ENCODE measurements around the gene CMIP.

CMIP gene

GRCh38 chr16:81480606-81481206 lies 36.1 kb downstream of the CMIP start:
- H3K36me3 Mint-ChIP-seq (ENCODE audit: low read depth): peaks cover 11% of the 10 kb centered on the region
- no peaks in the 10 kb centered on the region for H3K27me3 Mint-ChIP-seq (ENCODE audit: low read depth)
- peaks cover 43% of the 10 kb centered on the region for H3K4me1 Mint-ChIP-seq
- TF ChIP-seq CTCF (IDR thresholded peaks at IDR 0.05; ENCODE audit: unreplicated experiment in 3 of 3): no peak
- peak overlapping the region in 1 of 3 experiments; percentile 43 for H3K27ac Mint-ChIP-seq
- no peak overlapping the region for H3K4me3 Mint-ChIP-seq
- no peaks in the 10 kb centered on the region for H3K9me3 Mint-ChIP-seq

- H3K27me3 Mint-ChIP-seq (ENCODE audit: low read depth): no peaks in the 10 kb centered on the region
- no peak overlapping the region for H3K4me3 Mint-ChIP-seq
- TF ChIP-seq CTCF (IDR thresholded peaks at IDR 0.05; ENCODE audit: unreplicated experiment in 3 of 3): no peak
- peaks cover 44% of the 10 kb centered on the region for H3K4me1 Mint-ChIP-seq
- H3K27ac Mint-ChIP-seq: peak overlapping the region in 2 of 3 experiments; percentile 43 to 44
- no peaks in the 10 kb centered on the region for H3K9me3 Mint-ChIP-seq
- H3K36me3 Mint-ChIP-seq (ENCODE audit: low read depth): peaks cover 6% of the 10 kb centered on the region
These were observed 36.7 kb downstream of the CMIP start for GRCh38 chr16:81481207-81481821.

GRCh38 chr16:81482329-81483063 lies 37.9 kb downstream of the CMIP start:
- Mint-ChIP-seq H3K36me3 (ENCODE audit: low read depth) (no peaks in the 10 kb centered on the region), H3K27ac (peak overlapping the region in 1 of 3 experiments; percentile 8), H3K27me3 (ENCODE audit: low read depth) (no peaks in the 10 kb centered on the region), H3K4me1 (peaks cover 44% of the 10 kb centered on the region), H3K4me3 (no peak overlapping the region), H3K9me3 (no peaks in the 10 kb centered on the region)
- TF ChIP-seq CTCF (IDR thresholded peaks at IDR 0.05; ENCODE audit: unreplicated experiment in 3 of 3): no peak

GRCh38 chr16:81483064-81483969 lies 38.7 kb downstream of the CMIP start:
- Mint-ChIP-seq H3K27ac (no peak overlapping the region), H3K36me3 (ENCODE audit: low read depth) (no peaks in the 10 kb centered on the region), H3K27me3 (ENCODE audit: low read depth) (no peaks in the 10 kb centered on the region), H3K4me1 (peaks cover 49% of the 10 kb centered on the region), H3K9me3 (no peaks in the 10 kb centered on the region), H3K4me3 (no peak overlapping the region)
- no peak for TF ChIP-seq CTCF (IDR thresholded peaks at IDR 0.05; ENCODE audit: unreplicated experiment in 3 of 3)

GRCh38 chr16:81483970-81484595 lies 39.5 kb downstream of the CMIP start:
- Mint-ChIP-seq H3K36me3 (ENCODE audit: low read depth) (no peaks in the 10 kb centered on the region), H3K27ac (no peak overlapping the region), H3K4me1 (peaks cover 48% of the 10 kb centered on the region), H3K27me3 (ENCODE audit: low read depth) (no peaks in the 10 kb centered on the region), H3K9me3 (no peaks in the 10 kb centered on the region), H3K4me3 (no peak overlapping the region)
- TF ChIP-seq CTCF (IDR thresholded peaks at IDR 0.05; ENCODE audit: unreplicated experiment in 3 of 3): no peak
